ENCODE results near the gene SH3PXD2A.
"Not testable (repeated sequence)": the region's sequence is repeated elsewhere in the genome, so short reads cannot be mapped to it uniquely, and the experiment has no call there.

The SH3PXD2A gene

DNA sequence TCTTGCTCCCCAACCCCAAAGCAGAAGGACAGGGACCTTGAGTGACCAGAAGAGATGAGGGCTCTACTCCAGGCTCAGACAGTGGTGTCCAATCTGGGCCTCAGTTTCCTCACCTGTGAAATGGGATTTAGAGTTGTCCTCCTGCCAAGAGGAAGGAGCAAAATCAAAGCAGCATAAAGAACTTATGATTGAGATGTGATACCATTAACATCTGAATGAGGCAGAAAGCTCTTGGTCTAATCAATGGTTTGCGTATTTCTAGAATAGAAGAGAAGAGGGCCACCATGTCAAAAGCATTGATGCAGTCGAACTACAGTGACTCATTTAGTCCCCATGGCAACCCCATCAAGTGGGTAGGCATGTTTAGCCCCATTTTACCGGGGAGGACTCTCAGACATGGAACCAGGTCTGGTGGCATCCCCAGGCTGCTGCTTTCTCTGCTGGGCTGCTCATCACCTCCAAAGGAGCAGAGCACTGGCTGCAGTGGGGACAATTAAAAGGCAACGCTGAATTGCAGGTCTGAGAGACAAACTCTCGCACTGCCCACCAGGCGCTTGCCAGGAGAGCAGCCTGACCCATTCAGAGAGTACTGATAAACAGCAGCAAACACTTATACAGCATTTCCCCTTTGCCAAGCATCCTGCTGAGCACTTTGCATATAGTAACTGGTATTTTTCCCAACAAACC is 186.0 kb downstream of the SH3PXD2A start:
- DNase-seq: no peak
- no peak for TF ChIP-seq POLR2A (IDR thresholded peaks at IDR 0.05; ENCODE audit: low read length)
- no peak for TF ChIP-seq GATA1 (IDR thresholded peaks at IDR 0.05; ENCODE audit: low read depth, low read length)

- TF ChIP-seq GATA1 (IDR thresholded peaks at IDR 0.05; ENCODE audit: low read depth, low read length) (no peak), POLR2A (IDR thresholded peaks at IDR 0.05; ENCODE audit: low read length) (peak; percentile 65)
- DNase-seq: peak; percentile 20 to 35
Measured at GRCh38 chr10:103668351-103669242, 186.8 kb downstream of the SH3PXD2A start.

DNA sequence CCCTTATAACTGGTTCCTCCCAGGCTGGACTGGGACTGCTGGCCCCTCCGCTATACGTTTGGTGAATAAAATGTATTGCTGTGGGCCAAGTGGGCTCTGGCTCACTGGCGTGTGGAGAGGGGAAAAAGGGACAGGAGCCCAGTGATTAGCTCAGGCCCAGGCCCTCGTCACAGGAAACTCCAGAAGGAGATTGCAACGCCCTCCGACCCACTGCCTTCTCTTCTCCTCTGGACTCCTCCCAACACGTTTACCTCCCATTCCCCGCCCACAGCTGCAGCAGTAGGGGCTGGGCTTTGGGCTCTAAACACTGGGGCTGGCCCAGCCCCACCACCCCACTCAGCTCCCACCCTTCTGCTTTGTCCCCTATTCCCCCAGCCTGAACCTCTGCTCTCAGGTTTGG is 188.0 kb downstream of the SH3PXD2A start:
- TF ChIP-seq GATA1 (IDR thresholded peaks at IDR 0.05; ENCODE audit: low read depth, low read length) (no peak), POLR2A (IDR thresholded peaks at IDR 0.05; ENCODE audit: low read length) (no peak)
- DNase-seq: no peak

- no peak for DNase-seq
- TF ChIP-seq POLR2A (IDR thresholded peaks at IDR 0.05; ENCODE audit: low read length) (no peak), GATA1 (IDR thresholded peaks at IDR 0.05; ENCODE audit: low read depth, low read length) (no peak)
Measured at GRCh38 chr10:103666762-103667150, 188.6 kb downstream of the SH3PXD2A start.

GRCh38 chr10:103666087-103666761 is 189.2 kb downstream of the SH3PXD2A start:
- TF ChIP-seq POLR2A (IDR thresholded peaks at IDR 0.05; ENCODE audit: low read length): no peak
- no peak for TF ChIP-seq GATA1 (IDR thresholded peaks at IDR 0.05; ENCODE audit: low read depth, low read length)
- DNase-seq: peak; percentile 48 to 67

- TF ChIP-seq GATA1 (IDR thresholded peaks at IDR 0.05; ENCODE audit: low read depth, low read length) (no peak), POLR2A (IDR thresholded peaks at IDR 0.05; ENCODE audit: low read length) (no peak)
- DNase-seq: no peak
Measured at GRCh38 chr10:103665162-103665889, 190.1 kb downstream of the SH3PXD2A start.

GRCh38 chr10:103663802-103664201 is 191.6 kb downstream of the SH3PXD2A start:
- TF ChIP-seq POLR2A (IDR thresholded peaks at IDR 0.05; ENCODE audit: low read length) (no peak), GATA1 (IDR thresholded peaks at IDR 0.05; ENCODE audit: low read depth, low read length) (no peak)
- no peak for DNase-seq

DNA sequence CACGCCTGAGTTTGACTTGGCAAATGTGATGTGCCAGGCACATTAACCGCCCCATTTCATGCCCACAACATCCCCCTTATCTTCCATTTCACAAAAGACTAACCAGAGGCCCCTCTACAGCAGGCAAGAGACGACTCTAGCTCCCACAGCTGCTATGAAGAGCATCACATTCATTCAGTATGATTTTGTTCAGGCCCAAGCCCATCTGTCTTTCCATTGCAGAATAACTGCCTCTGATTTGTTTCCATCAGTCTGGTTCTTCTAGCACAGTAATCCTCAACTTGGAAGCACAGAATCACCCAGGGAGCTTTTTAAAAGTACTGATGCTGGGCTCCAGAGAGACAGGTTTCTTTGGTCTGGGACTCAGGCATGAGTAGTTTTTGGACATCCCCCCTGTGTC is 192.1 kb downstream of the SH3PXD2A start:
- no peak for DNase-seq
- TF ChIP-seq POLR2A (IDR thresholded peaks at IDR 0.05; ENCODE audit: low read length): no peak
- TF ChIP-seq GATA1 (IDR thresholded peaks at IDR 0.05; ENCODE audit: low read depth, low read length): no peak

DNA sequence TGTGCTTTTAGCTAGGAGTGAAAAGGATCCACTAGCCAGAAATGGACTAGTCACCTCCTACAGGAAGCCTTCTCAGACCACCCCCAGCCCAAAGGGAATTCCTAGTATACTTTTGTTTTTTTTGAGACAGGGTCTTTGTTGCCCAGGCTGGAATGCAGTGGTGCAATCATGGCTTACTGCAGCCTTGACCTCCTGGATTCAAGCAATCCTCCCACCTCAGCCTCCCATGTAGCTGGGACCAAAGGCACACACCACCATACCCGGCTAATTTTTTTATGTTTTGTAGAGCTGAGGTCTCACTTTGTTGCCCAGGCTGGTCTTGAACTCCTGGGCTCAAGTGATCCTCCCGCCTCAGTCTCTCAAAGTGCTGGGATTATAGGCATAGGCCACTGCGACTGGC is 192.7 kb downstream of the SH3PXD2A start:
- DNase-seq: not testable (repeated sequence)

DNA sequence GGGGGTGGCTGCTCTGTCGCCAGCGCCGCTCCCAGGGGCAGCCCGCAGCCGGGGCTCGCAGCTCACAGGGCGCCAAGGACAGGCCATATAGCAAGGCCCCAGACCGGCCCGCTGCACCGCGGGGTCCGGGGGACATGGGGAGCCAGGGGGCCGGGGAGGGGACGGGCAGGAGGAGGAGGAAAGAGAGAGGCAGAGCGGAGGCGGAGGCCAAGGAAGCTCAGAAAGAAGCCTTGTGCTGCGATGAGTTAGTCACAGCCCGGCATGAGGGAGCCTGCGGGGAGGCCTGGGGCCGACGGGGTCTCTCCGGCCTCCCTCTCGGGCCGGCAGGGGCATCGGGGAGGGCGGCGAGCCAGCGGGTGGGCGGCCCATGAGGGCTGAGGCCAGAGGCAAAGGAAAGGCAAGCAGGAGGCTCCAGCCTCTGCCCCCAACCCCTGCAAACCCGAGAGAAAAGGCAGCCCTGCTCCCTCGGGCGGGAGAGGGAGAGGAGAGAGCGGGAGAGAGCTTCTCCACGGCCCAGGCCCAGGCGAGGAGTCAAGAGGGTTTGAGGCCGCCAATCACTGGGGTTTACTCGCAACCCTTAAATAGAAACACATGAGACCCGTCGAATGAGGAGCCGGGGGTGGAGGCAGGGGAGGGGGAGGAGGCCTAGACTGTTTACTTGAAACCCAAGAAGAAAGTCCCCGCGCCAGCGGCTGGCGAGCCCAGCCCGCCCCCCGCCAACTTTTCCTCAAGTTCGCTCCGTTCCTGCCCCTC is 194.0 kb downstream of the SH3PXD2A start:
- peak; percentile 43 to 44 for DNase-seq
- TF ChIP-seq POLR2A (IDR thresholded peaks at IDR 0.05; ENCODE audit: low read length): no peak
- no peak for TF ChIP-seq GATA1 (IDR thresholded peaks at IDR 0.05; ENCODE audit: low read depth, low read length)

DNA sequence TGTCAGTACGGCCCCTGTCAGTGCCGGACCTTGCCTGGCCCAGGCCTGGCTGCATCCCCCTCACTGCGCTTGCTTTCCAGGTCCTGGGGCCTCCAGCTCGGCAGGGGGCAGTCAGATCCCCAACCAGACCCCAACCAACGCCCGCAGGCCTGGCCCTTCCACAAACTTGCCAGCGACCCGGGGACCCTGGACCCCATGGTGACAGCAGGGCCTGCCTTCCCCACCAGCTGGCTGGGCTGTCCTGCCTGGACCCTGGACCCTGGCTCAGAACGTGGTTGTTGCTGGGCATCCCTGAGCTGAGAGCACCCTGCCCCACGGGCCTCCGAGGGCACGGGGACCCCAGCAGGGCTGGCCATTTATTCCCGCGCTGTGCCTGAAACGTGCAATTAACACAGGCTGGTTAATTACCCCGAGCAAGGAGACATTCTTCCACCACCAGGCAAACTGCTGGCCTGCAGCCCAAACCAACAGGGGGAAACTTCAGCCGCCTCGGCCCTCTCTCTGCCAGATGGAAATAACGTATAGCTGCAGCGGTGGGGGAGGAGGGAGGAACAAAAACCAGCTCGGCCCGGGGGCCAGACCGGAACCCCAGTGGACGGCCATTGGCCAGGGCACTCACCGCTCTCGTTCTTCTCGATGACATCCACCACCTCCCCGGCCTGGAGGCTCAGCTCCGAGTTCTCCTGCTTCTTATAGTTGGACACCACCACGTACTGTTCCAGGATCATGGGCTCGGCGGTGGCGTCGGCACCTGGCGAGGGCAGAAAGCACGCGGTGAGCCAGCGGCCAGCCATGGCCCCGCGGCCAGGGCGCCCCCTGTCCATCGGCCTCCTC is 194.8 kb downstream of the SH3PXD2A start:
- DNase-seq: peak; percentile 59 to 60
- peak; percentile 65 for TF ChIP-seq POLR2A (IDR thresholded peaks at IDR 0.05; ENCODE audit: low read length)
- no peak for TF ChIP-seq GATA1 (IDR thresholded peaks at IDR 0.05; ENCODE audit: low read depth, low read length)

GRCh38 chr10:103659674-103660363 is 195.6 kb downstream of the SH3PXD2A start:
- TF ChIP-seq GATA1 (IDR thresholded peaks at IDR 0.05; ENCODE audit: low read depth, low read length): no peak
- TF ChIP-seq POLR2A (IDR thresholded peaks at IDR 0.05; ENCODE audit: low read length): peak; percentile 70
- DNase-seq: peak; percentile 76 to 78
